RWPE2 (cell line): Measurements from ENCODE around the gene CASP6.

Source experiments
- ATAC-seq: fragments of 200-7000 bp; cut with Tn5 transposase; 3 replicates; pipeline ENCODE4 v1.9.1; 2021; ENCODE audit warnings: low read depth
- DNase-seq: peaks from one replicate; pipeline ENCODE4 v3.0.0-alpha.2; 2020; ENCODE audit warnings: low spot score
- H3K27ac ChIP-seq: fragments of 450-650 bp; 2 replicates; pipeline ENCODE4 v1.5.1; 2017; ENCODE audit warnings: mild to moderate bottlenecking; ENCODE audit not compliant: poor library complexity, severe bottlenecking
- H3K27me3 ChIP-seq: fragments of 250-450 bp; sonication (Bioruptor Pico); 2 replicates; pipeline ENCODE4 v1.5.1; 2021; ENCODE audit warnings: mild to moderate bottlenecking, moderate library complexity; ENCODE audit not compliant: insufficient read depth, poor library complexity, severe bottlenecking
- H3K36me3 ChIP-seq: fragments of 250-450 bp; sonication (Bioruptor Pico); 2 replicates; pipeline ENCODE4 v1.5.1; 2020; ENCODE audit warnings: low read depth, mild to moderate bottlenecking, moderate library complexity
- H3K4me1 ChIP-seq: fragments of 250-450 bp; sonication (Bioruptor Pico); 2 replicates; pipeline ENCODE4 v1.5.1; 2021; ENCODE audit warnings: mild to moderate bottlenecking, moderate library complexity; ENCODE audit not compliant: insufficient read depth, poor library complexity, severe bottlenecking
- H3K4me3 ChIP-seq: fragments of 250-450 bp; sonication (Bioruptor Pico); 2 replicates; pipeline ENCODE4 v1.5.1; 2021; ENCODE audit warnings: mild to moderate bottlenecking, moderate library complexity; ENCODE audit not compliant: severe bottlenecking
- H3K9me3 ChIP-seq: fragments of 250-450 bp; sonication (Bioruptor Pico); 2 replicates; pipeline ENCODE4 v1.5.1; 2021; ENCODE audit warnings: mild to moderate bottlenecking, moderate library complexity; ENCODE audit not compliant: severe bottlenecking
- TF ChIP-seq, protein P1 (sequence below): fragments of 450-650 bp; IDR thresholded peaks from one replicate; pipeline ENCODE4 v1.5.1; 2017; ENCODE audit warnings: mild to moderate bottlenecking, moderate library complexity; ENCODE audit not compliant: poor library complexity, severe bottlenecking

The CASP6 gene

DNA sequence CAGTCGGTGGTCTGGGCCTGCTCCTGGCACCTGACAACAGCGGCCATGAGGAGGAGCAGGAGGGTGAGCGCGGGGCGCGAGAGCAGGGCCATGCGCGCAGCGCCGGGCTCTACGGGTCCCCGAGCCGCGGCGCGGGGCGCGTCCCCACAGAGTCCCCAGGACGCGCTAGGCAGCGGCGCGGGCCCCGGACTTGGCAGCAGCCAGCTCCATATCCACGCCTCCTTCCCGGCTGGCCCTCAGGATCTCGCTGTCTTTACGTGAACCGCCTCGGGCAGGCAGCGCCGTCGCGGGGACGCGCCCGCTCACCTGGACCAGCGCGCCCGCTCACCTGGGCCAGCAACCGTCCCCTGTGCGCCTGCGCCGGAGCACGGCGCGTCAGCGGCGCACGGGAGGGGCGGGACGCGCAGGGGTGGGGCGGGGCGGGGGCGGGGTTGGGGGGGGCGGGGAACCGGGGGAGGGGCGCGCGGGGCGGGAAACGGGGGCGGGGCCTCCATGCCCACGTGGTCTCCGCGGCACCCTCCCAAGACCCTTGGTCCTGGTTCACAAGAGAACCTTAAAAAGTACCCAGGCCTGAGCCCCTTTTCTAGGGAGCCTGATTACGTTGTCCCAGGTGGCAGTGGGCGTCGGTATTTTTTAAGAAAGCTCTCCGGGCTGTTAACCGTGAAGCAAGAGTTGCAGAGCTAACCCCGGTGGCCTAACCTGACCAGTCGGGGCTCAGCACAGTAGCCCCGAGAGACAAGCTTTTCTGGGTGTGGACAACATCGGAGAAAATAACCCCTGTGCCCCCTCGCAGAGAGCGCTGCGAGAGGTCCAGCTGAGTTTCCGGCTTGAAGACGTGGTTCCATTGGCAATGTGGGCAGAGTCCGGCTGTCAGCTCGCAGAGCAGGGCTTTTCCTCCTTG lies 26.7 kb upstream of the CASP6 start, which contains the start of gene PLA2G12A:
Gene PLA2G12A (minus strand): TSS at position 353 of the 901 bp plus-strand sequence. CDS start 261 bp downstream, at position 92.
- Histone ChIP-seq H3K36me3 (no peaks in the 10 kb centered on the region), H3K4me1 (peaks cover 5% of the 10 kb centered on the region), H3K27me3 (no peaks in the 10 kb centered on the region), H3K4me3 (peak within 1 kb of the TSS; percentile 68), H3K9me3 (no peaks in the 10 kb centered on the region), H3K27ac (peak within 1 kb of the TSS; percentile 46)
- DNase-seq (peak; percentile 91), ATAC-seq (peak; percentile 83)
- TF ChIP-seq, protein P1, sequence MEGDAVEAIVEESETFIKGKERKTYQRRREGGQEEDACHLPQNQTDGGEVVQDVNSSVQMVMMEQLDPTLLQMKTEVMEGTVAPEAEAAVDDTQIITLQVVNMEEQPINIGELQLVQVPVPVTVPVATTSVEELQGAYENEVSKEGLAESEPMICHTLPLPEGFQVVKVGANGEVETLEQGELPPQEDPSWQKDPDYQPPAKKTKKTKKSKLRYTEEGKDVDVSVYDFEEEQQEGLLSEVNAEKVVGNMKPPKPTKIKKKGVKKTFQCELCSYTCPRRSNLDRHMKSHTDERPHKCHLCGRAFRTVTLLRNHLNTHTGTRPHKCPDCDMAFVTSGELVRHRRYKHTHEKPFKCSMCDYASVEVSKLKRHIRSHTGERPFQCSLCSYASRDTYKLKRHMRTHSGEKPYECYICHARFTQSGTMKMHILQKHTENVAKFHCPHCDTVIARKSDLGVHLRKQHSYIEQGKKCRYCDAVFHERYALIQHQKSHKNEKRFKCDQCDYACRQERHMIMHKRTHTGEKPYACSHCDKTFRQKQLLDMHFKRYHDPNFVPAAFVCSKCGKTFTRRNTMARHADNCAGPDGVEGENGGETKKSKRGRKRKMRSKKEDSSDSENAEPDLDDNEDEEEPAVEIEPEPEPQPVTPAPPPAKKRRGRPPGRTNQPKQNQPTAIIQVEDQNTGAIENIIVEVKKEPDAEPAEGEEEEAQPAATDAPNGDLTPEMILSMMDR, result no peak

DNA sequence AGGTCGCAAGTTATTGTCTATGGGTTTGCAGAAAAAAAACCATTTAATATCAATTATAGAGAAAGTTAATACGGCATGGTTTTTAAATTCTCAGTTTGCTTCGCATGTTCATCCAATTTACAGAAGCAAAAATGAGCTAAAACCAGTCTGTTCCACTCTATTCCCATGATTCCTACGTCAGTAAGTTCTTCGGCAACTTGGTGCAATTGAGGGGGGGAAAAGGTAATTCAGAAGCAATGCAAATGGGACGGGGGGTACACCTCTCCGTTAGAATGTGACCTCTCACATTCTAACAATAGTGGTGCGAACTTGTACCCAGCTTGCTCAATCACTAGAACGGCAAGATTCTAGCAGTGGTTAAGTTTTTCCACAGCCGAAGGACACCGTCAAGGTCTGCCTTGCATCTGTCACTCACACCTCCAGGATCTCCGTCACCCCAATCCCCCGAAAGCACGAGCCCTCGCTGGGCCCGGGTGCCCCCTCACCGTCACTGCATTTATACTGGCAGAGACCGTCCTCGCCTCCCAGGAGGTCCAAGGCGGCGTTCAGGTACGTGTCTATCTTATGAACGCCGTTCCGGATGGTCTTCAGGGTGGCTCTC lies 26.0 kb upstream of the CASP6 start:
- TF ChIP-seq, protein P1, result no peak
- Histone ChIP-seq H3K27me3 (no peaks in the 10 kb centered on the region), H3K9me3 (no peaks in the 10 kb centered on the region), H3K27ac (peak overlapping the region; percentile 46), H3K36me3 (no peaks in the 10 kb centered on the region), H3K4me1 (peaks cover 5% of the 10 kb centered on the region), H3K4me3 (peak overlapping the region; percentile 68)
- no peak for DNase-seq
- ATAC-seq, result peak; percentile 34; the same call in 2 of the 3 replicates

GRCh38 chr4:109728385-109728784 lies 25.1 kb upstream of the CASP6 start:
- DNase-seq, result no peak

GRCh38 chr4:109723110-109723509 lies 19.9 kb upstream of the CASP6 start:
- no peak overlapping the region for H3K4me3 ChIP-seq
- no peaks in the 10 kb centered on the region for H3K9me3 ChIP-seq
- ATAC-seq, result no peak
- H3K4me1 ChIP-seq, result peaks cover 4% of the 10 kb centered on the region
- TF ChIP-seq, protein P1, result no peak
- no peak overlapping the region for H3K27ac ChIP-seq
- DNase-seq, result no peak
- peaks cover 8% of the 10 kb centered on the region; the same call in 1 of the 2 replicates for H3K36me3 ChIP-seq
- H3K27me3 ChIP-seq, result no peaks in the 10 kb centered on the region

More at GRCh38 chr4:109728385-109728784, 25.1 kb upstream of the CASP6 start:
- no peaks in the 10 kb centered on the region for H3K9me3 ChIP-seq
- peak overlapping the region; percentile 46 for H3K27ac ChIP-seq
- H3K36me3 ChIP-seq, result no peaks in the 10 kb centered on the region
- peaks cover 5% of the 10 kb centered on the region for H3K4me1 ChIP-seq
- ATAC-seq, result no peak
- TF ChIP-seq, protein P1, result no peak
- H3K27me3 ChIP-seq, result no peaks in the 10 kb centered on the region
- H3K4me3 ChIP-seq, result peak overlapping the region; percentile 68
